GM18526 (cell line): Measurements from ENCODE around the gene PIK3R6.

Experiments used
- POLR2A ChIP-seq: IDR thresholded peaks from 3 replicates; pipeline ENCODE4 v1.6.1; 2011; ENCODE audit not compliant: insufficient read length; ENCODE audit errors: extremely low read depth

Gene PIK3R6

GRCh38 chr17:8832711-8833352 is 34.6 kb downstream of the PIK3R6 start:
- TF ChIP-seq POLR2A, result no peak

GRCh38 chr17:8831234-8831849 is 36.1 kb downstream of the PIK3R6 start:
- no peak for TF ChIP-seq POLR2A

GRCh38 chr17:8830141-8830540 is 37.3 kb downstream of the PIK3R6 start:
- TF ChIP-seq POLR2A, result no peak

- peak; percentile 25 for TF ChIP-seq POLR2A
Observed at GRCh38 chr17:8829036-8829941, 38.2 kb downstream of the PIK3R6 start.

DNA sequence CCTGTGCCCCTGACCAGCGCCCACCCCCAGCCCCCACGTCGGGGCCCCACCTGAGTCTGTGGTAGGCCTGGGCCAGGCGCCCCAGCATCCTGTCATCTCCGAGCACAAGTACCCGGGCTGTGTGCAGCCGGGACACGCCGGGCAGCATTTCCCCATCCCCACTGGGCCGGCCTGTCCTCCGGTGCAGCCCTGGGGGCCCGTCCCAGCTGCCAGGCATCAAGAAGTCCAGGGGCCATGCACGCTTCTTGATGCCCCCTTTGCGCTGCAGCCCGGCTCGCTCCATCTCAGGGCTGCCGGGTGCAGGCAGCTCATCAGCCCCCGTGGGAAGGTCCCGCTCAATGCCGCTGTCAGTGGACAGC is 39.0 kb downstream of the PIK3R6 start:
- TF ChIP-seq POLR2A, result no peak

- TF ChIP-seq POLR2A, result no peak
Observed at GRCh38 chr17:8826808-8827435, 40.6 kb downstream of the PIK3R6 start.

GRCh38 chr17:8825802-8826201 is 41.7 kb downstream of the PIK3R6 start:
- TF ChIP-seq POLR2A, result no peak

DNA sequence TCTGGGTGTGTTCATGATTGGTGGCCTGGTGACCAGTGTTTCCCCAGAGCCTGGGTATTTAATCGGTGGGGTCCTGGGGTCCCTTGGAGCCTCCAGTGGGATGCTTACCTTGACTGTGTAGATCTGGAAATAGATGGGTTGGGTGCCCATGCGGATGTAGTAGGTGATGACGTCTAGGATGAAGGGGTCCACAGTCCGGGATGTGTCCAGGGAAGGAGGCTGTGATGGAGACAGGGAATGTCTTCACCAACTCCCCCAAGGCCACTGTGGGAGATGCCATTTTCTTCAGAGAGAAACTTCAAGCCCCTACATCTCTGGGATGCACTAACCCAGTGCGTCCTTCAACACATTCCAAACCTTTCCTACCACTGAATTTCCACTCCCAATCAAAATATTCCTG is 44.2 kb downstream of the PIK3R6 start:
- no peak for TF ChIP-seq POLR2A

DNA sequence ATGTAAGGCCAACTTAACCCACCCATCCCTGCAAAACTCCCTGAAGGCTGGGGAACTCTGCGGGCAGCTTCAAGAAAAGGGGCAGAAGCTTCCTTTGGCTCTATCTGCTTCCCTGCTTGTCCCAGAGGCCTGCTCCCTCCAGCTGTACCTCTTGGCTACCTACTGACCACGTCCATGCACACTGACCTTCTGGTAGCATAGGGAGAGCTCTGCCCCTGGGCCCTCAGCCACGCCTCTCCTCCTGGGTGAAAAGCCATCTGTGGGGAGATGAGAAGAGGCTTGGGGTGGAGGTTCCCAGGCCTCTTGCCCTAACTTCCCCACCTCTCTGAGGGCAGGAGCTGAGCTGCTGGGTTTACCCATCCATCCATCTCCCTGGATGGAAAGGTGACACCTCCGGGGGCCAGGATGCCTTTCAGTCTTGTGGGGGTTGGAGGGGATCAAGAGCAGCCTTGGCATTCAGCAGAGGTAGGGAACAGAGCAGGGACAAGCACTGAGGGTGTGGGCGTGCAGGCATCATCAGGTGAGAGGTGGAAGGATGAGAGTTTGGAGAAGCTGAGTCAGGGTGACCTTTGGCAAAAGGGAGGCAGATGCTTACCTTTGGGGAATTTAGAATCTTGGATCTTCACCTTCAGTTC is 45.0 kb downstream of the PIK3R6 start:
- TF ChIP-seq POLR2A, result no peak

DNA sequence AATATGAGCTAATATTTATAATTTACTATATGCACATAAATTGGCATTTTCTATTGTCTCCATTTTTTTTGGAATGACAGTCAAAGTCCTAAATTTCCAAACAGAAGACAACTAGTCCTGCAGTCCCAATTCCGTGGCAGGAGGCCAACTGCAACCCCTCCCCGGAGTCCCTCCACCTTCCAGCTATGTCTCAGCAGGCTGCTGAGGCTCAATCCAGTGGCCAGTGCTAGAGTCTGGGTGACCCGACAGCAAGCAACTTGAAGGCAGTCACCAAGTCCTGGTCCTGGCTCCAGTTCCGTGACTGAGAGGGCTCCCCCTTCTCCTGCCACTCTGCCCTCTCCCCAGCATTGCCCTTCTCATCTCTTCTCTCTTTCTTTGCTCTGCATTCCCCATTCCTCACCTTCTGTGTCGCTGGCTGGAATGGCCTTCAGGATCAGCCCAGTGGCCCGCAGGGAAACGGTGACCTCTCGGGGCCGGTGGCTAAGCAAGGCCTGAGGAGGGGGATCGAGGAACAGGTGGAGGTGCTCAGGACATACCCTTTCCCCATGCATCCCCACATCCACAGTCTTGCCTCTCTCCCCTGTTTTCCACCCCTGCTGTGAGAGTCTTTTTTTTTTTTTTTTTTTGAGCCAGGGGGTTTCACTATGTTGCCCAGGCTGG is 45.9 kb downstream of the PIK3R6 start:
- no peak for TF ChIP-seq POLR2A

- no peak for TF ChIP-seq POLR2A
Observed at GRCh38 chr17:8820311-8821010, 47.0 kb downstream of the PIK3R6 start.

DNA sequence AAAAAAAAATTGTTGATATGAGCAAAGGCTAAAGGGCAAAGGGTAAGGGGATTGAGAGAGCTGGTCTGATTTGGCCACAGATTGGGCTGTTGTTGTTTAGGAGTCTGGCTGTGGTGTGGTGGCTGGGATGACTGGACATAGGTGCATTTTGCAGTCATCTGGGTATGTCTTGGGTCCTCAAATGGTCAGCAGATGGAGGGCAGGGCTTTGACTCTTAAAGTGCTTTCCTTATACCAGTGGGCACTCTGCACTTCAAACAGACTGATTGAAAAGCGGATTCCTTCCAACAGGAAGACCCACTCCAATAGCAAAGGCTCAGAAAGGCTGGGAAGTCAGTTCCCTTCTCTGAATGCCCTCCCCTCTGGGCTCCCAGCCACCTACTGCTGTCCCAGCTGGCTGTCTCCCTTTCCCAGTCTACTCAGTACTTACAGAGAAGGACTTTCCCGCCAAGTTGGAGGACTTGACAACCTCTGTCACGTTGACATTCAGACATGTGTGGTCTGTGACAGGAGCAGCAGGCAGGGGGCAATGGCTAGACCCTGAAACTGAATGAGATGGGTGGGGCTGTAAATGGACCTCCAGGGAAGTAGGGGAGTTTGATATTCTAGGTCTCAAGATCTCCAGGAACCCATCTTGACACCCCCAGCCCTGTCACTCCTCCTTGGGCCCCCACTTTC is 48.7 kb downstream of the PIK3R6 start:
- no peak for TF ChIP-seq POLR2A

- TF ChIP-seq POLR2A, result no peak
Observed at GRCh38 chr17:8818047-8818446, 49.4 kb downstream of the PIK3R6 start.
